ENCODE results near the gene PODN. TPM values are rescaled to one million over a fixed set of nuclear protein-coding genes. Genes with fewer than 3 reads are reported as not detected.
A peak's percentile ranks its signal among the peaks of the same experiment; 100 is the strongest.

Gene PODN
- total RNA-seq, 4 donors from 2014 or later: 209 to 1,182 (median 700) TPM

- peak overlapping the region in 1 of 4 donors; percentile 59 for H3K27ac ChIP-seq
- DNase-seq (ENCODE audit: low spot score in 2 of 2): no peak
- no peaks in the 10 kb centered on the region for H3K27me3 ChIP-seq
- WGBS, 2 donors: 47 to 50% methylated on average over 11 of the region's 12 CpGs
- H3K4me1 ChIP-seq: peaks cover 0 to 31% (median 2%) of the 10 kb centered on the region in 4 donors
- no peaks in the 10 kb centered on the region for H3K9me3 ChIP-seq
- H3K4me3 ChIP-seq: no peak overlapping the region
- TF ChIP-seq CTCF (IDR thresholded peaks at IDR 0.05) (no peak), EP300 (IDR thresholded peaks at IDR 0.05) (no peak), POLR2A (IDR thresholded peaks at IDR 0.05) (no peak)
- H3K36me3 ChIP-seq: no peaks in the 10 kb centered on the region
Observed at GRCh38 chr1:53129891-53130597, 68.0 kb downstream of the PODN start.

GRCh38 chr1:53130598-53130877, 68.5 kb downstream of the PODN start:
- Histone ChIP-seq H3K9me3 (no peaks in the 10 kb centered on the region), H3K27me3 (no peaks in the 10 kb centered on the region), H3K36me3 (no peaks in the 10 kb centered on the region), H3K4me3 (no peak overlapping the region), H3K4me1 (peaks cover 0 to 31% (median 0%) of the 10 kb centered on the region in 4 donors), H3K27ac (peak overlapping the region in 1 of 4 donors; percentile 59)
- WGBS, 2 donors: 46 to 100% methylated on average over 1 of the region's 1 CpG
- TF ChIP-seq EP300 (IDR thresholded peaks at IDR 0.05): no peak
- no peak for TF ChIP-seq CTCF (IDR thresholded peaks at IDR 0.05)
- TF ChIP-seq POLR2A (IDR thresholded peaks at IDR 0.05): no peak
- no peak for DNase-seq (ENCODE audit: low spot score in 2 of 2)

DNA sequence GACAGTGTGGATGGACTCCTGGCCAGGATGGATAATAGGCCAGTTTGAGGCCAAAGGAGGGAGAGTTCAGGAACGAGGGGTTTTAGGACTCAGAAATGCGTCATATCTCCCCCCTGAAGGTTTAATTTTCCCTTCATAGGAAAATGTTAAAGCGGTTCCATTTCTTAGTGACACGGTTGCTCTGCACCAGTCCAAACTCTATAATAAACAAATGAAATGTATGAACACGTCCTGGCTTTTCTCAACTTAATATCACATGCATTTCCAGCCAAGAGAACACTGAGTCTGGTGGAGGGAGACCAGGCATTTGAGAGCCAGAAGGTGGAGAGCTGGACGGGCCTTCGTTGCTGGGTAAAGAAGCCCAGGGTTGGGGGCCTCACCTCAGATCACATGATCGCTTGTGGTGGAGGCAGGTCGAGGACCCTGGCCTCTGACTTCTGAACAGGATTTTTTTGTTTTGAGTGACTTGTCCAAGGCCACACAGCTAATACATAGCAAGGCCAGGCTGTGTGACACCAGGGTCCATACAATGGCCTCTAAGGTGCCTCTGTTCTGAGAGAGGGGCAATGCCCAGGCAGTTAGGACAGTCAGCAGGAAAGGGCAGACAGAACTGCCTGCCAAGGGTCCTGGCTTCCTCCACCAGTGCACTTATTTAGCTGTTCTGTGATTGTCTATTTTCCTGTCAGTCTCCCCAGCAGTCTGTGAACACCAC, 69.0 kb downstream of the PODN start:
- H3K27ac ChIP-seq: peak overlapping the region in 1 of 4 donors; percentile 59

GRCh38 chr1:53131590-53131938, 69.6 kb downstream of the PODN start:
- H3K4me3 ChIP-seq: no peak overlapping the region
- H3K4me1 ChIP-seq: peaks cover 0 to 24% (median 0%) of the 10 kb centered on the region in 4 donors
- H3K36me3 ChIP-seq: no peaks in the 10 kb centered on the region
- 85 to 89% methylated on average over 2 of the region's 2 CpGs for WGBS, 2 donors
- DNase-seq (ENCODE audit: low spot score in 2 of 2): no peak
- H3K9me3 ChIP-seq: no peaks in the 10 kb centered on the region
- no peak for TF ChIP-seq CTCF (IDR thresholded peaks at IDR 0.05)
- no peak for TF ChIP-seq POLR2A (IDR thresholded peaks at IDR 0.05)
- TF ChIP-seq EP300 (IDR thresholded peaks at IDR 0.05): no peak
- peak overlapping the region in 1 of 4 donors; percentile 59 for H3K27ac ChIP-seq
- no peaks in the 10 kb centered on the region for H3K27me3 ChIP-seq

More for the DNA sequence above, 69.0 kb downstream of the PODN start:
- no peak overlapping the region for H3K4me3 ChIP-seq
- H3K27me3 ChIP-seq: no peaks in the 10 kb centered on the region
- no peak for TF ChIP-seq EP300 (IDR thresholded peaks at IDR 0.05)
- no peak for TF ChIP-seq CTCF (IDR thresholded peaks at IDR 0.05)
- TF ChIP-seq POLR2A (IDR thresholded peaks at IDR 0.05): no peak
- no peak for DNase-seq (ENCODE audit: low spot score in 2 of 2)
- WGBS, 2 donors: 68 to 79% methylated on average over 9 of the region's 9 CpGs
- H3K36me3 ChIP-seq: no peaks in the 10 kb centered on the region
- H3K4me1 ChIP-seq: peaks cover 0 to 29% (median 0%) of the 10 kb centered on the region in 4 donors
- no peaks in the 10 kb centered on the region for H3K9me3 ChIP-seq

- 88 to 89% methylated on average over 8 of the region's 8 CpGs for WGBS, 2 donors
- no peak for DNase-seq (ENCODE audit: low spot score in 2 of 2)
- Histone ChIP-seq H3K4me3 (no peak overlapping the region), H3K36me3 (no peaks in the 10 kb centered on the region), H3K4me1 (peaks cover 0 to 23% (median 0%) of the 10 kb centered on the region in 4 donors), H3K27me3 (no peaks in the 10 kb centered on the region), H3K9me3 (peaks cover 0 to under 1% (median 0%) of the 10 kb centered on the region in 4 donors), H3K27ac (no peak overlapping the region)
- TF ChIP-seq EP300 (IDR thresholded peaks at IDR 0.05) (no peak), CTCF (IDR thresholded peaks at IDR 0.05) (no peak), POLR2A (IDR thresholded peaks at IDR 0.05) (no peak)
Observed at GRCh38 chr1:53132176-53132575, 70.2 kb downstream of the PODN start.

Data from tibial nerve (tissue), 4 donors.